Right atrium auricular region (tissue), 2 donors: Measurements from ENCODE around the gene CAMK2G. TPM values are rescaled to one million over a fixed set of nuclear protein-coding genes. Genes with fewer than 3 reads are reported as not detected.

Source experiments
- total RNA-seq, 2 donors: library from RNA; depleted of rRNA; stranded (reverse); fragments of >200 nt; gene quantifications; one replicate each; pipeline ENCODE4 v1.1.0, GENCODE V29; 2016

The CAMK2G gene
- total RNA-seq, 2 donors from 2014 or later, result 12.1 to 17.4 TPM

Other genes with a start within 250 kb of the CAMK2G start
- gene MYOZ1, start 233.1 kb downstream of the CAMK2G start, total RNA-seq, result 10 to 100 TPM in 1 of 2 donors, 1 to 10 TPM in 1; 2.3 to 51.0 TPM
- 100 to 1,000 TPM; 167 to 230 TPM for gene SYNPO2L, start 218.5 kb downstream of the CAMK2G start, total RNA-seq
- gene AGAP5, start 176.4 kb downstream of the CAMK2G start, total RNA-seq, result 1 to 10 TPM; 1.5 to 1.9 TPM
- 10 to 100 TPM; 38.5 to 51.8 TPM for gene SEC24C, start 130.2 kb downstream of the CAMK2G start, total RNA-seq
- 10 to 100 TPM; 28.3 to 32.7 TPM for gene CHCHD1, start 92.5 kb downstream of the CAMK2G start, total RNA-seq
- 10 to 100 TPM; 37.6 to 63.2 TPM for gene ZSWIM8, start 88.9 kb downstream of the CAMK2G start, total RNA-seq
- gene NDST2, start 63.0 kb downstream of the CAMK2G start, total RNA-seq, result 10 to 100 TPM; 13.1 to 18.4 TPM
- 1 to 10 TPM; 3.9 to 4.6 TPM for gene PLAU, start 36.6 kb upstream of the CAMK2G start, total RNA-seq
- gene VCL, start 123.6 kb upstream of the CAMK2G start, total RNA-seq, result 100 to 1,000 TPM; 173 to 216 TPM